CD14-positive monocyte (primary cell): ENCODE results near the gene ST6GALNAC3. TPM values are rescaled to one million over a fixed set of nuclear protein-coding genes. Genes with fewer than 3 reads are reported as not detected.

Experiments used
- DNase-seq, 3 donors: peaks; one replicate each; pipeline ENCODE4 v3.0.0-alpha.2; 2011 to 2022
- H2AFZ ChIP-seq: 2 replicates; pipeline ENCODE4 v1.6.0; 2012; ENCODE audit warnings: mild to moderate bottlenecking, low read depth, low read length, inconsistent platforms; ENCODE audit not compliant: insufficient read depth, poor library complexity, severe bottlenecking
- H3K27ac ChIP-seq, 2 donors: 1 replicate in 1 of 2; 2 replicates in 1 of 2; pipeline ENCODE4 v1.5.1; 2012 to 2013; ENCODE audit warnings: low read length in 2 of 2, control low read depth in 1 of 2, inconsistent platforms in 1 of 2, low read depth in 1 of 2, mild to moderate bottlenecking in 1 of 2
- H3K27me3 ChIP-seq, 2 donors: one replicate each; pipeline versions ENCODE4 v1.6.0 to v1.6.1; 2011 to 2013; ENCODE audit warnings: low read length in 2 of 2; ENCODE audit not compliant: control insufficient read depth in 2 of 2, insufficient read depth in 2 of 2
- H3K36me3 ChIP-seq, 2 donors: replicated peaks in 1 of 2; 1 replicate in 1 of 2; 2 replicates in 1 of 2; pipeline versions ENCODE4 v1.5.1 to v1.6.1; 2012 to 2013; ENCODE audit warnings: low read length in 2 of 2, control low read depth in 1 of 2, inconsistent platforms in 1 of 2, mild to moderate bottlenecking in 1 of 2; ENCODE audit not compliant: insufficient read depth in 2 of 2, control insufficient read depth in 1 of 2
- H3K4me1 ChIP-seq, 2 donors: 1 replicate in 1 of 2; 2 replicates in 1 of 2; pipeline versions ENCODE4 v1.5.1 to v1.6.1; 2012 to 2013; ENCODE audit warnings: low read length in 2 of 2, control low read depth in 1 of 2, inconsistent platforms in 1 of 2, mild to moderate bottlenecking in 1 of 2, moderate library complexity in 1 of 2; ENCODE audit not compliant: insufficient read depth in 2 of 2, control insufficient read depth in 1 of 2
- H3K4me2 ChIP-seq: replicated peaks from 2 replicates; pipeline ENCODE3; 2012; ENCODE audit warnings: low read length, moderate library complexity, mild to moderate bottlenecking; ENCODE audit not compliant: poor library complexity, severe bottlenecking; ENCODE audit errors: extremely low read depth
- H3K4me3 ChIP-seq, 3 experiments: fragments of 200-600 bp in 1 of 3; sonication (generic) in 1 of 3; replicated peaks in 1 of 3; 1 replicate in 2 of 3; 2 replicates in 1 of 3; pipeline ENCODE4 v1.5.1; 2011 to 2013; ENCODE audit warnings: low read length in 3 of 3, mild to moderate bottlenecking in 3 of 3, control low read depth in 2 of 3, low read depth in 2 of 3, inconsistent platforms in 1 of 3, moderate library complexity in 1 of 3
- H3K79me2 ChIP-seq: 2 replicates; pipeline ENCODE4 v1.6.0; 2012; ENCODE audit warnings: mild to moderate bottlenecking, control low read depth, inconsistent platforms, low read length, moderate library complexity; ENCODE audit not compliant: insufficient read depth
- H3K9ac ChIP-seq: 2 replicates; pipeline ENCODE4 v1.6.0; 2017; ENCODE audit warnings: low read length, mild to moderate bottlenecking; ENCODE audit not compliant: insufficient read depth, poor library complexity, severe bottlenecking
- H3K9me3 ChIP-seq, 2 donors: replicated peaks in 1 of 2; 1 replicate in 1 of 2; 2 replicates in 1 of 2; pipeline versions ENCODE4 v1.5.1 to v1.6.1; 2012 to 2013; ENCODE audit warnings: low read length in 2 of 2, control low read depth in 1 of 2; ENCODE audit not compliant: control insufficient read depth in 1 of 2, insufficient read depth in 1 of 2
- H4K20me1 ChIP-seq: 2 replicates; pipeline ENCODE4 v1.6.0; 2012; ENCODE audit warnings: mild to moderate bottlenecking, low read length, control low read depth, moderate library complexity; ENCODE audit not compliant: insufficient read depth
- H3K27ac Mint-ChIP-seq, 7 donors: one replicate each; pipeline ENCODE4 v1.8.0; 2020; ENCODE audit warnings: mild to moderate bottlenecking in 7 of 7, mixed read lengths in 7 of 7, moderate library complexity in 6 of 7, inconsistent platforms in 2 of 7
- H3K27me3 Mint-ChIP-seq, 3 donors: one replicate each; pipeline ENCODE4 v1.8.0; 2021 to 2022; ENCODE audit warnings: low read depth in 3 of 3, mild to moderate bottlenecking in 3 of 3, mixed read lengths in 3 of 3, moderate library complexity in 3 of 3, inconsistent platforms in 1 of 3
- H3K36me3 Mint-ChIP-seq, 2 donors: one replicate each; pipeline ENCODE4 v1.8.0; 2020; ENCODE audit warnings: mixed read lengths in 2 of 2, inconsistent platforms in 1 of 2, mild to moderate bottlenecking in 1 of 2
- H3K4me1 Mint-ChIP-seq: one replicate; pipeline ENCODE4 v1.8.0; 2020; ENCODE audit warnings: mild to moderate bottlenecking, mixed read lengths
- H3K4me3 Mint-ChIP-seq, 2 donors: one replicate each; pipeline ENCODE4 v1.8.0; 2020; ENCODE audit warnings: mild to moderate bottlenecking in 2 of 2, mixed read lengths in 2 of 2, moderate library complexity in 1 of 2
- H3K9me3 Mint-ChIP-seq, 7 donors: one replicate each; pipeline ENCODE4 v1.8.0; 2020 to 2022; ENCODE audit warnings: mixed read lengths in 7 of 7, mild to moderate bottlenecking in 6 of 7, moderate library complexity in 6 of 7, inconsistent platforms in 2 of 7
- WGBS: methylation state at CpG from one replicate; pipeline ENCODE4 v1.1.5; 2013; ENCODE audit warnings: missing lambda C conversion rate; ENCODE audit not compliant: insufficient coverage; 5-methylcytosine and 5-hydroxymethylcytosine counted together
- intact Hi-C, 2 donors: fragments of 100-400 bp; cut with micrococcal nuclease; formaldehyde crosslinking; loops; one replicate each; pipeline versions ENCODE4 v1.15.0 to v1.15.1; 2023
- polyA plus RNA-seq, 3 donors: library from polyadenylated mRNA; depleted of rRNA in 1 of 3; unstranded in 2 of 3; stranded (reverse) in 1 of 3; fragments of 300-500 nt in 2 of 3; fragments of >200 nt in 1 of 3; fragmentation: Illumina TruSeq in 2 of 3; gene quantifications; 1 replicate in 2 of 3; 2 replicates in 1 of 3; pipeline ENCODE4 v1.2.3, GENCODE V29; 2012 to 2021
- TF ChIP-seq, protein P1 (sequence below): fragments of 200-600 bp; IDR thresholded peaks from one replicate; pipeline ENCODE4 v1.8.0; 2022; ENCODE audit warnings: antibody characterized with exemption, mild to moderate bottlenecking

ST6GALNAC3 gene
- polyA plus RNA-seq, 3 donors, result 6.5 to 9.2 (median 7.6) TPM

DNA sequence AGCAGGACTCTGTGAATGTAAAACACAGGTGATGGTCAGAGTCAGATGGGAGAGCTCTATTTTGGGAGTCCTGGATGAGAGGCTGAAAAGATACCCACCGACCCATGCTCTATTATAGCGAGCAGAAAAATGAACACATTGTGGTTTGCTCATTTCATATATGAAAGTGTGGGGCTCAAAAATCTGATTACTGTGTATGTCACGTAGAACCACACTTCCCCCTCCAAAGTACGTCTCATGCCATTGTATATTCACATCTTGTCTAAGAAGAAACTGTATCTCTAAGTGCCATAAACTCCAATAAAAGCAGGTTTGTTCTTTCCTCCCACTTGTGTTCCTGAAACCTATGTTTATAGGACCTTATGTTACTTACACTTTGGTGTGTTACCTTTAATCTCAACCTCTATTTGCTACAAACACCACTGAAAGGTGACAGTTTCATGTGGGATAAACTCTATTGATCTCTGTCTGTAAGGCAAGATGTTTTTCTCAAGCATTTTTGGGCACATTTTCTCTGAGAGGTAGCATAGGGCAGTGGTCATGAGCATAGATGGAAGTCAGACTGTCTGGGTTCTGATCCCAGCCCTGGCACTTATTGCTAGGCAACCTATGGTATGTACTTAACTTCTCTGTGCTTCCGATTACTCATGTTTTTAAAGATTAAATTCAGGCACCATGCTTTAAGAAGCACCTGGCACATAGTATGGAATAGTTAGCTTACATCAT lies 214.4 kb downstream of the ST6GALNAC3 start:
- intact Hi-C loops, result loop anchor here in 1 of 2 donors (2.0 kb wide), 1 partner anchor 20 kb away; no protein-coding TSS in a partner anchor
- Histone ChIP-seq H3K79me2 (no peaks in the 10 kb centered on the region), H2AFZ (no peak overlapping the region), H3K4me1 (no peaks in the 10 kb centered on the region), H3K9me3 (no peaks in the 10 kb centered on the region), H3K36me3 (no peaks in the 10 kb centered on the region), H4K20me1 (peaks cover 3% of the 10 kb centered on the region), H3K9ac (no peak overlapping the region), H3K27me3 (no peaks in the 10 kb centered on the region), H3K4me3 (no peak overlapping the region), H3K27ac (no peak overlapping the region), H3K4me2 (no peak overlapping the region)
- Mint-ChIP-seq H3K9me3 (no peaks in the 10 kb centered on the region), H3K4me3 (no peak overlapping the region), H3K4me1 (peaks cover 6% of the 10 kb centered on the region), H3K27ac (no peak overlapping the region), H3K36me3 (no peaks in the 10 kb centered on the region), H3K27me3 (peaks cover 0 to 1% (median 0%) of the 10 kb centered on the region in 3 donors)
- TF ChIP-seq, protein P1, sequence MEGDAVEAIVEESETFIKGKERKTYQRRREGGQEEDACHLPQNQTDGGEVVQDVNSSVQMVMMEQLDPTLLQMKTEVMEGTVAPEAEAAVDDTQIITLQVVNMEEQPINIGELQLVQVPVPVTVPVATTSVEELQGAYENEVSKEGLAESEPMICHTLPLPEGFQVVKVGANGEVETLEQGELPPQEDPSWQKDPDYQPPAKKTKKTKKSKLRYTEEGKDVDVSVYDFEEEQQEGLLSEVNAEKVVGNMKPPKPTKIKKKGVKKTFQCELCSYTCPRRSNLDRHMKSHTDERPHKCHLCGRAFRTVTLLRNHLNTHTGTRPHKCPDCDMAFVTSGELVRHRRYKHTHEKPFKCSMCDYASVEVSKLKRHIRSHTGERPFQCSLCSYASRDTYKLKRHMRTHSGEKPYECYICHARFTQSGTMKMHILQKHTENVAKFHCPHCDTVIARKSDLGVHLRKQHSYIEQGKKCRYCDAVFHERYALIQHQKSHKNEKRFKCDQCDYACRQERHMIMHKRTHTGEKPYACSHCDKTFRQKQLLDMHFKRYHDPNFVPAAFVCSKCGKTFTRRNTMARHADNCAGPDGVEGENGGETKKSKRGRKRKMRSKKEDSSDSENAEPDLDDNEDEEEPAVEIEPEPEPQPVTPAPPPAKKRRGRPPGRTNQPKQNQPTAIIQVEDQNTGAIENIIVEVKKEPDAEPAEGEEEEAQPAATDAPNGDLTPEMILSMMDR, result no peak
- 100% methylated on average over 1 of the region's 5 CpGs for WGBS
- DNase-seq, result no peak

DNA sequence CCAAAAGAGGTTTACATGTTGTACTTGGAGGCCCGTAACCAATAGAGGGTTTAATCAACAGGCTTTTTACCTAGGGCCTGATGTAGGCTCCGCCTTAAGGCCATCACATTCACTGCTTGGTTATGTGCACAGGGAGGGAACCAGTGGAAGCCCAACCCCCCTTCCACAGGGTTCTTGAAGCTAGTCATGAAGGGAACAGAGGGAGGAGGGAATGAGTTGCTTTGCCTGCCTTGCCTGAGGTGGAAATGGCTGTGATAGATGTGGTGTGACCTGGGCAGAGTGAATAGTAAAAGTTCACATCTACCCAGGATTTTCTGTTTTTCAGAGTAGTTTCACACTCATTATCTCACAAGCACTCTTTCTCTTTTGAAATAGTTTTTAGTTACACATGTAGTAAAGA lies 215.1 kb downstream of the ST6GALNAC3 start:
- H3K4me1 Mint-ChIP-seq, result peaks cover 6% of the 10 kb centered on the region
- no peak overlapping the region for H3K27ac Mint-ChIP-seq
- H3K9me3 ChIP-seq, result no peaks in the 10 kb centered on the region
- H3K27ac ChIP-seq, result no peak overlapping the region
- H3K9me3 Mint-ChIP-seq, result no peaks in the 10 kb centered on the region
- H3K79me2 ChIP-seq, result no peaks in the 10 kb centered on the region
- no peaks in the 10 kb centered on the region for H3K36me3 Mint-ChIP-seq
- H3K4me1 ChIP-seq, result no peaks in the 10 kb centered on the region
- H3K4me2 ChIP-seq, result no peak overlapping the region
- no peaks in the 10 kb centered on the region for H3K27me3 ChIP-seq
- WGBS, result no CpG with 5 or more reads among the region's 2 CpGs
- no peak overlapping the region for H3K4me3 ChIP-seq
- intact Hi-C loops, result loop anchor here in 1 of 2 donors (2.0 kb wide), 1 partner anchor 19 kb away; no protein-coding TSS in a partner anchor
- no peak for DNase-seq
- no peak overlapping the region for H3K9ac ChIP-seq
- no peak overlapping the region for H3K4me3 Mint-ChIP-seq
- no peak overlapping the region for H2AFZ ChIP-seq
- TF ChIP-seq, protein P1, result no peak
- H4K20me1 ChIP-seq, result peaks cover 3% of the 10 kb centered on the region
- peaks cover 0 to 1% (median 0%) of the 10 kb centered on the region in 3 donors for H3K27me3 Mint-ChIP-seq
- H3K36me3 ChIP-seq, result no peaks in the 10 kb centered on the region
